ENCODE results near the gene KRTAP12-4.
"Not testable (repeated sequence)": the region's sequence is repeated elsewhere in the genome, so short reads cannot be mapped to it uniquely, and the experiment has no call there.

Gene KRTAP12-4

DNA sequence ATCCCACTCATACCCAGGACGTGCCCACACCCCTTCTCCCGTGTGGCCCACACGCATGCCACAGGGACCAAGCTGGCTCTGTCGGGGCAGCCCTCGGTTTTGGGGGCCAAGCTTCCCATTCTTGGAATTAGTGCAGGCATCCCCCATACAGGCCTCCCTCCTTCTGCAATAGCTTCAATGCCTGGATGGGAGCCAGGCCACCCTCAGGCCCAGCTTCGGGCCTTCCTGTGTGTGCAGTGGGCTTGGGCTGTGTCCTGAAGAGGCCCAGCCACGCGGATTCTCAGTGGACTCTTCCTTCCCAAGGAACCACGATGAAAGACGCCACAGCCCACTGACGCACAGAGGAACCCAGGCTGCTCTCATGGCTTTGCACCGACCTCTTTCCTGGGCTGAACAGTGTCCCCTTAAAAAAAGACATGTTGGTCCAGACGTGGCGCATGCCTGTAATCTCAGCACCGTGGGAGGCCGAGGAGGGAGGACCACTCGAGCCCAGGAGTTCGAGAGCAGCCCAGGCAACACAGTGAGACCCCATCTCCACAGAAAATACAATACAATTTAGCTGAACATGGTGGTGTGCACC is 4.8 kb downstream of the KRTAP12-4 start:
- TF ChIP-seq, protein P1, sequence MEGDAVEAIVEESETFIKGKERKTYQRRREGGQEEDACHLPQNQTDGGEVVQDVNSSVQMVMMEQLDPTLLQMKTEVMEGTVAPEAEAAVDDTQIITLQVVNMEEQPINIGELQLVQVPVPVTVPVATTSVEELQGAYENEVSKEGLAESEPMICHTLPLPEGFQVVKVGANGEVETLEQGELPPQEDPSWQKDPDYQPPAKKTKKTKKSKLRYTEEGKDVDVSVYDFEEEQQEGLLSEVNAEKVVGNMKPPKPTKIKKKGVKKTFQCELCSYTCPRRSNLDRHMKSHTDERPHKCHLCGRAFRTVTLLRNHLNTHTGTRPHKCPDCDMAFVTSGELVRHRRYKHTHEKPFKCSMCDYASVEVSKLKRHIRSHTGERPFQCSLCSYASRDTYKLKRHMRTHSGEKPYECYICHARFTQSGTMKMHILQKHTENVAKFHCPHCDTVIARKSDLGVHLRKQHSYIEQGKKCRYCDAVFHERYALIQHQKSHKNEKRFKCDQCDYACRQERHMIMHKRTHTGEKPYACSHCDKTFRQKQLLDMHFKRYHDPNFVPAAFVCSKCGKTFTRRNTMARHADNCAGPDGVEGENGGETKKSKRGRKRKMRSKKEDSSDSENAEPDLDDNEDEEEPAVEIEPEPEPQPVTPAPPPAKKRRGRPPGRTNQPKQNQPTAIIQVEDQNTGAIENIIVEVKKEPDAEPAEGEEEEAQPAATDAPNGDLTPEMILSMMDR (IDR thresholded peaks at IDR 0.05; ENCODE audit: borderline replicate concordance, insufficient read depth, low read depth, low read length) = no peak
- H3K4me3 ChIP-seq (ENCODE audit: low read depth, low read length) = no peak overlapping the region

DNA sequence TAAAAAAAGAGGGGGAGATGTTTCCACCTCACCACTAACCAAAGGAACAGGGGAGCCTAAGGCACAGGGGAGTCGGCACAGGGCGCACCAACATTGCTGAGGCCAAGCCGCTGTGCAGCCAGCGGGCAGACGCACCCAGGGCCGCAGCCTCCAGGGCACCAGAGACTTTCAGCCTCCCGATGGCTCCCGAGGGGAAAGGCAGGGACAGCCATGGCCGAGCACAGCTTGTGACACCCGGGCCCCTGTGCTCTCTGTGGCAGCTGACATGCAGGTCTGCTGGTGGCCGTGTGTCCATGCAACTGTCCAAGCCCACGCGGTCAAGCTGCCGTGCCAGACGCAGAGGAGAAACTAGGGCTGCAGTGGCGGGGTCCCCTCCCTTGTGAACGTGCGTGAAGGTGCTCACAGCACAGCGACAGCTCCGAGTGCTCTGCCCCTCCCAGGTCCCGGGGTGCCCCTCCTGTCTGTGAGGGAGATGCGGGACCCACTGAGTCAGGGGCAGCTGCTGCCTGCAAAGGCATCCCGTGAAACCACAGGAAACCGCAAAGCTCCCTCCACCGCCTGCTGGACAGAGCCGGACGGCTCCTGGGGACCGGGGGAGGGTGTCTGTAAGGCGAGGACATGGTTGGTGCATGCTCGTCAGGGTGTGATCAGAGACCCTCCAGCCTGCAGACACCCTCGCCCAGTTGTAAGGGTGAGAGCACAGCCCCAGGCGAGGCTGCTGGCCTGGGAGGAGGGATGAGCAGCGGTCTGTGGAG is 5.7 kb downstream of the KRTAP12-4 start:
- H3K4me3 ChIP-seq (ENCODE audit: low read depth, low read length) = no peak overlapping the region
- TF ChIP-seq, protein P1 (IDR thresholded peaks at IDR 0.05; ENCODE audit: borderline replicate concordance, insufficient read depth, low read depth, low read length) = no peak

DNA sequence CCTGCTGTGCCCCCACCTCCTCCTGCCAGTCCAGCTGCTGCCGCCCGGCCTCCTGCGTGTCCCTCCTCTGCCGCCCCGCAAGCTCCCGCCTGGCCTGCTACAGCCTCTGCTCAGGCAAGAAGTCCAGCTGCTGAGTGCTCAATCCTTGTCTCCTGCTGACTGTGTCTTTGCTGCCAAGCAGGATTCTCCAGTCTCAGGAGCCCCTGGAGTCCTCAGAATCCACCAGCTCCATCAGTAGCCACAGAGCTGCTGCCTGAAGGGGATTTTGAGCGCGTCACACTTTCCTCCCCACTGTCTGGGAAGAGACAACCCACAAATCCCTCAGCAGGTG is 7.3 kb downstream of the KRTAP12-4 start:
- no peak overlapping the region for H3K4me3 ChIP-seq (ENCODE audit: low read depth, low read length)
- TF ChIP-seq, protein P1 (IDR thresholded peaks at IDR 0.05; ENCODE audit: borderline replicate concordance, insufficient read depth, low read depth, low read length) = no peak

DNA sequence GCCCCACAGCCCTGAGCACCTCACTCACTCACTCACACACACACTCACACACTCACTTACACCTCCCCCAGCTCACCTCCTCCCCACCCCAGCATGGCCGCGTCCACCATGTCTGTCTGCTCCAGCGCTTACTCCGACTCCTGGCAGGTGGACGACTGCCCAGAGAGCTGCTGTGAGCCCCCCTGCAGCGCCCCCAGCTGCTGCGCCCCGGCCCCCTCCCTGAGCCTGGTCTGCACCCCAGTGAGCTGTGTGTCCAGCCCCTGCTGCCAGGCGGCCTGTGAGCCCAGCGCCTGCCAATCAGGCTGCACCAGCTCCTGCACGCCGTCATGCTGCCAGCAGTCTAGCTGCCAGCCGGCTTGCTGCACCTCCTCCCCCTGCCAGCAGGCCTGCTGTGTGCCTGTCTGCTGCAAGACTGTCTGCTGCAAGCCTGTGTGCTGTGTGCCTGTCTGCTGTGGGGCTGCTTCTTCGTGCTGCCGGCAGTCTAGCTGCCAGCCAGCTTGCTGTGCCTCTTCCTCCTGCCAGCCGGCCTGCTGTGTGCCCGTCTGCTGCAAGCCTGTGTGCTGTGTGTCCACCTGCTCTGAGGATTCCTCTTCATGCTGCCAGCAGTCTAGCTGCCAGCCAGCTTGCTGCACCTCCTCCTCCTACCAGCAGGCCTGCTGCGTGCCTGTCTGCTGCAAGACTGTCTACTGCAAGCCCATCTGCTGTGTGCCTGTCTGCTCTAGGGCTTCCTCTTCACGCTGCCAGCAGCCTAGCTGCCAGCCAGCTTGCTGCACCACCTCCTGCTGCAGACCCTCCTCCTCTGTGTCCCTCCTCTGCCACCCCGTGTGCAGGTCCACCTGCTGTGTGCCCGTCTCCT is 7.9 kb downstream of the KRTAP12-4 start, which contains the start of gene KRTAP10-11:
Gene KRTAP10-11 (plus strand): TSS at position 49 of the 856 bp plus-strand sequence. CDS start 45 bp downstream, at position 94.
- not testable (repeated sequence) for H3K4me3 ChIP-seq (ENCODE audit: low read depth, low read length)

DNA sequence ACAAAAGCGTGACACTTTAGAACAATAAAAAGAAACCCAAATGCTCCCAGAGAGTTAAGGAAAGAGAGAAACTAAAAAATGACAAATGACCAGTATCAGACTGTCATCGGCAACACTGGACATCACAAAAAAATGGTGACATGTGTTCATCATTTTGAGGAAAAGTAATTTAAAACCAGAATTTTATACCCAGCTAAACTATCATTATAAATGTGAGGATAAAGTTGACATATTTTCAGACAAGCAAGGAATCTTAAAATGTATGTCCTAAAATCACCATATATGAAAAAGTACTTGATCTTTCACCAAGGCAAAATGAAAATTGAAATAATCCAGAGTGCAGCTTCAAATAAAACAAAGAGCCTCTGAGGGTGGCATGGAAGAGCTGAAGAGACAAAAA is 9.6 kb downstream of the KRTAP12-4 start:
- TF ChIP-seq, protein P1 (IDR thresholded peaks at IDR 0.05; ENCODE audit: borderline replicate concordance, insufficient read depth, low read depth, low read length) = no peak
- no peak overlapping the region for H3K4me3 ChIP-seq (ENCODE audit: low read depth, low read length)

DNA sequence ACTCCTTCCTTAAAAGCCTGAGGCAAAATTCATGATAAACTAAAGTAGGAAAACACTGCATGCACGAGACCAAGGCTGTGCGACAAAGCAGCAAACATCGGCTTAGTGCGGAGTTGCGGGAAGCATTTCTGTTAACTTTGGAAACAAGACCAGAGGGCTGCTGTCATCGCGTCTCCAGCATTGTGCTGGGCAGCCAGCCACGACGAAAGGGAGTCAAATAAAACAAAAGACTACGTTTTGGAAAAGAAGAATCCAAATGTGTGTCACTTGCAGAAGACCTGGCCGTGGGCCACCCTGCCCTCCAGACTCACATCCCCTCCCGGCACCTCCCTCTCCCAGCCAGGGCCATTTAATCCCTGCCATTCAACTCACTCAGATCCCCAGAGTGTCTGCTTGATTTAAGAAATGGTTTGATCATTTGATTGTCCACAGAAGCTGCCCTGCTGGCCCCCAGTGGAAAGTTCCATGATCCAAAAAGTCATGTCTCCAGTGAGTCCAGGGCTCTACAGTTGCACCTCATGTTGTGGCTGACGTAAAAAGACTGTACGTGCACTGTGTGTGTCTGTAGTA is 10.6 kb downstream of the KRTAP12-4 start:
- TF ChIP-seq, protein P1 (IDR thresholded peaks at IDR 0.05; ENCODE audit: borderline replicate concordance, insufficient read depth, low read depth, low read length) = no peak
- H3K4me3 ChIP-seq (ENCODE audit: low read depth, low read length) = no peak overlapping the region

DNA sequence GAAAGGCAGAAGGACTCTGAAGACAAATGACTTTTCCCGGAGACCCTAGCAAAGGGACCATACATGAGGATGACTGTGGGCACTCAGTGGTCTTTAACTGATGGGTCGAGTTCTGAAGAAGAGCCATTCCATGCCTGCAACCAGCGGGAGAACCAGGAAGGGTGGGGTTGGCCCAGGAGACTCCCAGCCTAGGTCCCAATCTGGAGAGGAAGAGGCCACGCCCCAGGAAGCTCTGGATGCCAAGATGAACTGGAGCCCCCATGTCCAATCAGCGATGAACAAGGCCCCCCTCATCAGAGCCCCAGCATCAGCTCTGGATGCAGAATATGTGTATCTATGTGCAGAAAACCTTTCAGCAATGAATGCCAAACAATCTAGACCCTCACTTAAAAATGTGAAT is 13.7 kb downstream of the KRTAP12-4 start:
- no peak overlapping the region for H3K4me3 ChIP-seq (ENCODE audit: low read depth, low read length)
- TF ChIP-seq, protein P1 (IDR thresholded peaks at IDR 0.05; ENCODE audit: borderline replicate concordance, insufficient read depth, low read depth, low read length) = no peak
